HEK293T (cell line): ENCODE data around the gene MEF2A.
A peak's percentile ranks its signal among the peaks of the same experiment; 100 is the strongest.

ENCODE experiments used
- CTCF ChIA-PET: fragments of 350-600 bp; formaldehyde crosslinking; extraction: SDS; loops from one replicate; lab custom pipeline; 2021; ENCODE audit warnings: antibody characterized with exemption, inconsistent platforms; lab: Yijun Ruan, JAX
- POLR2A ChIA-PET: fragments of 350-600 bp; formaldehyde crosslinking; extraction: SDS; loops from one replicate; lab custom pipeline; 2020; ENCODE audit warnings: antibody characterized with exemption, inconsistent platforms; lab: Yijun Ruan, JAX
- DNase-seq: peaks from one replicate; pipeline ENCODE4 v3.0.0; 2012; ENCODE audit warnings: mixed read lengths; ENCODE audit errors: extremely low spot score
- ARNT ChIP-seq: fragments of 450-650 bp; IDR thresholded peaks from 2 replicates; pipeline ENCODE4 v1.6.1; 2017; ENCODE audit warnings: mild to moderate bottlenecking
- BHLHE40 ChIP-seq: fragments of 450-650 bp; IDR thresholded peaks from 2 replicates; pipeline ENCODE4 v1.6.1; 2016; ENCODE audit warnings: mild to moderate bottlenecking, moderate library complexity, borderline replicate concordance
- CTBP1 ChIP-seq: fragments of 450-650 bp; IDR thresholded peaks from 2 replicates; pipeline ENCODE4 v1.6.1; 2016; ENCODE audit warnings: borderline replicate concordance
- ELF4 ChIP-seq: fragments of 450-650 bp; IDR thresholded peaks from 2 replicates; pipeline ENCODE4 v1.6.1; 2017; ENCODE audit warnings: antibody characterized with exemption
- FOXA1 ChIP-seq: fragments of 450-650 bp; IDR thresholded peaks from 2 replicates; pipeline ENCODE4 v1.6.1; 2016; ENCODE audit warnings: mild to moderate bottlenecking
- FOXK2 ChIP-seq: fragments of 450-650 bp; IDR thresholded peaks from 2 replicates; pipeline ENCODE4 v1.6.1; 2016; ENCODE audit warnings: mild to moderate bottlenecking
- FOXM1 ChIP-seq: fragments of 450-650 bp; IDR thresholded peaks from 2 replicates; pipeline ENCODE4 v1.6.1; 2017; ENCODE audit warnings: mild to moderate bottlenecking, borderline replicate concordance
- HDGF ChIP-seq: fragments of 450-650 bp; IDR thresholded peaks from 2 replicates; pipeline ENCODE4 v1.6.1; 2017; ENCODE audit warnings: antibody characterized with exemption, borderline replicate concordance
- L3MBTL2 ChIP-seq: fragments of 450-650 bp; conservative IDR thresholded peaks from 2 replicates; pipeline ENCODE4 v1.6.1; 2016; ENCODE audit warnings: mild to moderate bottlenecking
- LEF1 ChIP-seq: fragments of 450-650 bp; IDR thresholded peaks from 2 replicates; pipeline ENCODE4 v1.6.1; 2017; ENCODE audit warnings: mild to moderate bottlenecking, borderline replicate concordance
- NFRKB ChIP-seq: fragments of 450-650 bp; IDR thresholded peaks from 2 replicates; pipeline ENCODE4 v1.6.1; 2016; ENCODE audit warnings: mild to moderate bottlenecking, moderate library complexity
- PKNOX1 ChIP-seq: fragments of 450-650 bp; IDR thresholded peaks from 2 replicates; pipeline ENCODE4 v1.6.1; 2016
- SP1 ChIP-seq: fragments of 450-650 bp; IDR thresholded peaks from 2 replicates; pipeline ENCODE4 v1.6.1; 2017
- SUZ12 ChIP-seq: fragments of 450-650 bp; IDR thresholded peaks from 2 replicates; pipeline ENCODE4 v1.6.1; 2016; ENCODE audit warnings: mild to moderate bottlenecking
- TARDBP ChIP-seq: fragments of 450-650 bp; IDR thresholded peaks from 2 replicates; pipeline ENCODE4 v1.6.1; 2016
- ZNF384 ChIP-seq: fragments of 450-650 bp; IDR thresholded peaks from 2 replicates; pipeline ENCODE4 v1.6.1; 2016

MEF2A gene

GRCh38 chr15:99605490-99605931, 39.7 kb downstream of the MEF2A start:
- ChIA-PET POLR2A (no interaction called here), CTCF (interaction anchor here (0.8 kb wide), 2 partner anchors 99 to 220 kb away, joined by 3 to 6 read pairs; no protein-coding TSS in a partner anchor)
- DNase-seq, result no peak
- no peak for TF ChIP-seq PKNOX1
- TF ChIP-seq ARNT, result no peak

- ChIA-PET CTCF (interaction anchor here (0.8 kb wide), 1 partner anchor 221 kb away, joined by 3 read pairs; no protein-coding TSS in a partner anchor), POLR2A (no interaction called here)
- DNase-seq, result no peak
- TF ChIP-seq NFRKB (no peak), FOXM1 (no peak), BHLHE40 (no peak), HDGF (no peak), TARDBP (no peak), CTBP1 (no peak), FOXA1 (no peak), ARNT (no peak), ZNF384 (no peak), LEF1 (no peak), SP1 (no peak)
Measured at GRCh38 chr15:99605990-99606389, 40.2 kb downstream of the MEF2A start.

- TF ChIP-seq ZNF384 (no peak), FOXK2 (no peak), ARNT (no peak), TARDBP (no peak), ELF4 (no peak), LEF1 (no peak), L3MBTL2 (no peak), NFRKB (no peak), FOXA1 (no peak), SUZ12 (no peak), FOXM1 (no peak), BHLHE40 (no peak), PKNOX1 (no peak)
- ChIA-PET CTCF (no interaction called here), POLR2A (no interaction called here)
- DNase-seq, result no peak
Measured at GRCh38 chr15:99606646-99607045, 40.9 kb downstream of the MEF2A start.

- DNase-seq, result no peak
- ChIA-PET POLR2A (no interaction called here), CTCF (interaction anchor here (0.9 kb wide), 1 partner anchor 90 kb away, joined by 3 read pairs; no protein-coding TSS in a partner anchor)
- no peak for TF ChIP-seq SP1
- TF ChIP-seq ZNF384, result no peak
- TF ChIP-seq ELF4, result no peak
- no peak for TF ChIP-seq HDGF
- no peak for TF ChIP-seq NFRKB
- no peak for TF ChIP-seq L3MBTL2
- no peak for TF ChIP-seq CTBP1
- TF ChIP-seq FOXA1, result no peak
- TF ChIP-seq BHLHE40, result no peak
- no peak for TF ChIP-seq LEF1
- TF ChIP-seq FOXK2, result no peak
Measured at GRCh38 chr15:99613481-99613880, 47.7 kb downstream of the MEF2A start.

GRCh38 chr15:99613887-99614647, 48.3 kb downstream of the MEF2A start:
- ChIA-PET CTCF (interaction anchor here (0.9 to 1.0 kb wide), 2 partner anchors 90 to 142 kb away, joined by 3 read pairs; no protein-coding TSS in a partner anchor), POLR2A (interaction anchor here (1.0 kb wide), 2 partner anchors 48 kb away, joined by 3 read pairs; partner anchors contain the start of gene MEF2A)
- TF ChIP-seq ELF4 (no peak), CTBP1 (no peak), ARNT (no peak), BHLHE40 (no peak), FOXK2 (no peak), FOXA1 (no peak), TARDBP (no peak), PKNOX1 (no peak), L3MBTL2 (no peak), SUZ12 (no peak), FOXM1 (no peak), NFRKB (no peak), HDGF (no peak), LEF1 (no peak), ZNF384 (no peak), SP1 (no peak)
- DNase-seq, result no peak

GRCh38 chr15:99614749-99615288, 49.0 kb downstream of the MEF2A start:
- peak; percentile 21 for DNase-seq
- peak; percentile 34; the same call in 1 of the 2 replicates for TF ChIP-seq PKNOX1
- TF ChIP-seq ZNF384, result no peak
- POLR2A ChIA-PET, result interaction anchor here (1.0 kb wide), 2 partner anchors 48 to 49 kb away, joined by 3 read pairs; partner anchors contain the start of gene MEF2A
- CTCF ChIA-PET, result interaction anchor here (1.0 kb wide), 1 partner anchor 141 kb away, joined by 3 read pairs; no protein-coding TSS in a partner anchor
